Stimulated activated CD8-positive, alpha-beta memory T cell treated with anti-CD3 and anti-CD28 coated beads, Interleukin-15, amount 100 ng/mL, for 24 hours (primary cell): ENCODE data around the gene ARHGEF4.
"Not testable (repeated sequence)": the region's sequence is repeated elsewhere in the genome, so short reads cannot be mapped to it uniquely, and the experiment has no call there.

ENCODE experiments used
- DNase-seq: peaks from one replicate; pipeline ENCODE4 v3.0.0-alpha.2; 2020; ENCODE audit warnings: low read depth

ARHGEF4 gene

GRCh38 chr2:130981667-130982066 is 145.0 kb downstream of the ARHGEF4 start:
- no peak for DNase-seq

GRCh38 chr2:130985206-130985780 is 148.6 kb downstream of the ARHGEF4 start:
- DNase-seq: no peak

GRCh38 chr2:130985831-130986649 is 149.3 kb downstream of the ARHGEF4 start:
- DNase-seq: no peak

GRCh38 chr2:130986890-130987493 is 150.3 kb downstream of the ARHGEF4 start:
- DNase-seq: no peak

- no peak for DNase-seq
Measured at GRCh38 chr2:130987519-130988425, 151.1 kb downstream of the ARHGEF4 start.

- not testable (repeated sequence) for DNase-seq
Measured at GRCh38 chr2:130991446-130991845, 154.7 kb downstream of the ARHGEF4 start.

- DNase-seq: not testable (repeated sequence)
Measured at GRCh38 chr2:130992003-130992402, 155.3 kb downstream of the ARHGEF4 start.

GRCh38 chr2:130996691-130997090 is 160.0 kb downstream of the ARHGEF4 start:
- DNase-seq: no peak

GRCh38 chr2:130997198-130997597 is 160.5 kb downstream of the ARHGEF4 start:
- no peak for DNase-seq

- no peak for DNase-seq
Measured at GRCh38 chr2:130998561-130998960, 161.8 kb downstream of the ARHGEF4 start.

- DNase-seq: no peak
Measured at GRCh38 chr2:131004446-131005209, 167.9 kb downstream of the ARHGEF4 start.

- DNase-seq: no peak
Measured at GRCh38 chr2:131005216-131005935, 168.7 kb downstream of the ARHGEF4 start.

- DNase-seq: no peak
Measured at GRCh38 chr2:131006561-131006960, 169.8 kb downstream of the ARHGEF4 start.

- no peak for DNase-seq
Measured at GRCh38 chr2:131008967-131009366, 172.3 kb downstream of the ARHGEF4 start.

- DNase-seq: no peak
Measured at GRCh38 chr2:131009713-131010475, 173.2 kb downstream of the ARHGEF4 start.

GRCh38 chr2:131010566-131010965 is 173.9 kb downstream of the ARHGEF4 start:
- DNase-seq: no peak

- DNase-seq: no peak
Measured at GRCh38 chr2:131011486-131011885, 174.8 kb downstream of the ARHGEF4 start.

GRCh38 chr2:131014141-131014540 is 177.4 kb downstream of the ARHGEF4 start:
- no peak for DNase-seq

GRCh38 chr2:131015764-131016163 is 179.1 kb downstream of the ARHGEF4 start:
- DNase-seq: no peak
